Skeletal muscle tissue (tissue), 4 donors: Measurements from ENCODE around the gene TULP3. TPM values are rescaled to one million over a fixed set of nuclear protein-coding genes. Genes with fewer than 3 reads are reported as not detected.

ENCODE experiments used
- H3K27ac ChIP-seq: one replicate; pipeline ENCODE4 v1.7.0; 2013; ENCODE audit warnings: mild to moderate bottlenecking, low read depth, low read length, inconsistent platforms
- H3K27me3 ChIP-seq, 3 donors: one replicate each; pipeline ENCODE4 v1.7.0; 2013; ENCODE audit warnings: low read length in 3 of 3; ENCODE audit not compliant: control insufficient read depth in 3 of 3, insufficient read depth in 3 of 3
- H3K36me3 ChIP-seq, 3 donors: one replicate each; pipeline ENCODE4 v1.7.0; 2013; ENCODE audit warnings: low read length in 3 of 3; ENCODE audit not compliant: control insufficient read depth in 3 of 3, insufficient read depth in 3 of 3
- H3K4me1 ChIP-seq, 3 donors: one replicate each; pipeline ENCODE4 v1.7.0; 2013; ENCODE audit warnings: low read length in 3 of 3, mild to moderate bottlenecking in 3 of 3; ENCODE audit not compliant: control insufficient read depth in 3 of 3, insufficient read depth in 3 of 3
- H3K4me3 ChIP-seq, 3 donors: one replicate each; pipeline ENCODE4 v1.7.0; 2013; ENCODE audit warnings: low read length in 3 of 3
- H3K9ac ChIP-seq, 3 donors: one replicate each; pipeline ENCODE4 v1.7.0; 2013; ENCODE audit warnings: low read length in 3 of 3, mild to moderate bottlenecking in 3 of 3, moderate library complexity in 2 of 3, low read depth in 1 of 3
- H3K9me3 ChIP-seq, 3 donors: one replicate each; pipeline ENCODE4 v1.7.0; 2013; ENCODE audit warnings: low read length in 3 of 3; ENCODE audit not compliant: control insufficient read depth in 3 of 3
- total RNA-seq: library from RNA; depleted of rRNA; stranded (reverse); fragments of >200 nt; gene quantifications from one replicate; pipeline ENCODE4 v1.2.3, GENCODE V29; 2014
- donor health status: Osteomylitis.

Gene TULP3
- total RNA-seq, 1 donor from 2014 or later = 23.5 TPM

- Histone ChIP-seq H3K27me3 (no peaks in the 10 kb centered on the region), H3K27ac (no peak overlapping the region), H3K4me3 (no peak overlapping the region), H3K4me1 (peaks cover 5 to 9% (median 7%) of the 10 kb centered on the region in 3 donors), H3K36me3 (peaks cover 7 to 33% (median 8%) of the 10 kb centered on the region in 3 donors), H3K9ac (no peak overlapping the region), H3K9me3 (no peaks in the 10 kb centered on the region)
Measured at GRCh38 chr12:2922329-2922728, 31.6 kb downstream of the TULP3 start.

- peaks cover 7 to 33% (median 8%) of the 10 kb centered on the region in 3 donors for H3K36me3 ChIP-seq
Measured at GRCh38 chr12:2923057-2923456, 32.4 kb downstream of the TULP3 start.

GRCh38 chr12:2924019-2924418 is 33.3 kb downstream of the TULP3 start:
- Histone ChIP-seq H3K27ac (no peak overlapping the region), H3K36me3 (peaks cover 7 to 33% (median 8%) of the 10 kb centered on the region in 3 donors), H3K4me1 (peaks cover 5 to 9% (median 7%) of the 10 kb centered on the region in 3 donors)

More at GRCh38 chr12:2923057-2923456, 32.4 kb downstream of the TULP3 start:
- Histone ChIP-seq H3K4me1 (peaks cover 5 to 9% (median 7%) of the 10 kb centered on the region in 3 donors), H3K27ac (no peak overlapping the region), H3K9ac (no peak overlapping the region), H3K9me3 (no peaks in the 10 kb centered on the region), H3K27me3 (no peaks in the 10 kb centered on the region), H3K4me3 (no peak overlapping the region)

GRCh38 chr12:2925322-2925995 is 34.8 kb downstream of the TULP3 start:
- Histone ChIP-seq H3K27ac (no peak overlapping the region), H3K4me3 (no peak overlapping the region), H3K4me1 (peaks cover 5 to 9% (median 7%) of the 10 kb centered on the region in 3 donors), H3K36me3 (peaks cover 10 to 28% (median 11%) of the 10 kb centered on the region in 3 donors), H3K9me3 (no peaks in the 10 kb centered on the region), H3K27me3 (no peaks in the 10 kb centered on the region), H3K9ac (peak overlapping the region in 1 of 3 donors; percentile 51)

More at GRCh38 chr12:2924019-2924418, 33.3 kb downstream of the TULP3 start:
- no peak overlapping the region for H3K9ac ChIP-seq
- H3K9me3 ChIP-seq = no peaks in the 10 kb centered on the region
- no peaks in the 10 kb centered on the region for H3K27me3 ChIP-seq
- no peak overlapping the region for H3K4me3 ChIP-seq

- H3K9ac ChIP-seq = no peak overlapping the region
- H3K9me3 ChIP-seq = no peaks in the 10 kb centered on the region
- no peak overlapping the region for H3K4me3 ChIP-seq
- no peak overlapping the region for H3K27ac ChIP-seq
- no peaks in the 10 kb centered on the region for H3K27me3 ChIP-seq
- peaks cover 11 to 45% (median 41%) of the 10 kb centered on the region in 3 donors for H3K36me3 ChIP-seq
- no peaks in the 10 kb centered on the region for H3K4me1 ChIP-seq
Measured at GRCh38 chr12:2930865-2931264, 40.2 kb downstream of the TULP3 start.

GRCh38 chr12:2933586-2933985 is 42.9 kb downstream of the TULP3 start:
- no peak overlapping the region for H3K9ac ChIP-seq

GRCh38 chr12:2934371-2934770 is 43.7 kb downstream of the TULP3 start:
- Histone ChIP-seq H3K36me3 (peaks cover 15 to 59% (median 50%) of the 10 kb centered on the region in 3 donors), H3K9me3 (no peaks in the 10 kb centered on the region), H3K27me3 (no peaks in the 10 kb centered on the region), H3K27ac (no peak overlapping the region), H3K4me3 (no peak overlapping the region), H3K9ac (no peak overlapping the region), H3K4me1 (no peaks in the 10 kb centered on the region)

More at GRCh38 chr12:2933586-2933985, 42.9 kb downstream of the TULP3 start:
- Histone ChIP-seq H3K27ac (no peak overlapping the region), H3K27me3 (no peaks in the 10 kb centered on the region), H3K36me3 (peaks cover 13 to 51% (median 45%) of the 10 kb centered on the region in 3 donors), H3K9me3 (no peaks in the 10 kb centered on the region), H3K4me3 (no peak overlapping the region), H3K4me1 (no peaks in the 10 kb centered on the region)

- no peak overlapping the region for H3K9ac ChIP-seq
- no peaks in the 10 kb centered on the region for H3K27me3 ChIP-seq
- H3K4me1 ChIP-seq = no peaks in the 10 kb centered on the region
- H3K36me3 ChIP-seq = peaks cover 26 to 51% (median 49%) of the 10 kb centered on the region in 3 donors
- H3K27ac ChIP-seq = no peak overlapping the region
- no peak overlapping the region for H3K4me3 ChIP-seq
- H3K9me3 ChIP-seq = no peaks in the 10 kb centered on the region
Measured at GRCh38 chr12:2936301-2936700, 45.6 kb downstream of the TULP3 start.

GRCh38 chr12:2937500-2937899 is 46.8 kb downstream of the TULP3 start:
- no peaks in the 10 kb centered on the region for H3K4me1 ChIP-seq
- no peaks in the 10 kb centered on the region for H3K9me3 ChIP-seq
- H3K27ac ChIP-seq = no peak overlapping the region
- peaks cover 26 to 46% (median 41%) of the 10 kb centered on the region in 3 donors for H3K36me3 ChIP-seq
- no peak overlapping the region for H3K4me3 ChIP-seq
- no peaks in the 10 kb centered on the region for H3K27me3 ChIP-seq
- H3K9ac ChIP-seq = no peak overlapping the region

- Histone ChIP-seq H3K4me1 (peaks cover 3 to 4% (median 4%) of the 10 kb centered on the region in 3 donors), H3K36me3 (peaks cover 24 to 37% (median 31%) of the 10 kb centered on the region in 3 donors), H3K27ac (no peak overlapping the region), H3K4me3 (no peak overlapping the region), H3K9me3 (no peaks in the 10 kb centered on the region), H3K9ac (no peak overlapping the region), H3K27me3 (no peaks in the 10 kb centered on the region)
Measured at GRCh38 chr12:2939191-2939590, 48.5 kb downstream of the TULP3 start.
